OCI-LY3 (cell line): Measurements from ENCODE around the gene NRG2.

ENCODE experiments used
- H2AFZ ChIP-seq: fragments of 200-600, 300-600 bp; shearing (Covaris generic); 2 replicates; pipeline ENCODE4 v1.6.0; 2014; ENCODE audit warnings: antibody characterized with exemption, low read depth, low read length
- H3K27ac ChIP-seq: fragments of 200-600, 300-600 bp; sonication (generic); 2 replicates; pipeline ENCODE4 v1.5.1; 2014; ENCODE audit warnings: mild to moderate bottlenecking, low read length, moderate library complexity, mixed read lengths
- H3K27me3 ChIP-seq: fragments of 200-600, 300-600 bp; sonication (generic); 2 replicates; pipeline ENCODE4 v1.6.1; 2014; ENCODE audit warnings: low read depth, low read length, mixed read lengths
- H3K36me3 ChIP-seq: fragments of 200-600, 300-600 bp; sonication (generic); replicated peaks from 2 replicates; pipeline ENCODE3; 2014; ENCODE audit warnings: low read depth, low read length, mixed read lengths
- H3K4me1 ChIP-seq: fragments of 300-600, 200-600 bp; sonication (generic); 2 replicates; pipeline ENCODE4 v1.6.1; 2014; ENCODE audit warnings: low read length, mixed read lengths
- H3K4me2 ChIP-seq: fragments of 200-600, 300-600 bp; sonication (generic); 2 replicates; pipeline ENCODE4 v1.6.1; 2014; ENCODE audit warnings: low read length, mixed read lengths
- H3K4me3 ChIP-seq: fragments of 300-600, 200-600 bp; sonication (generic); 2 replicates; pipeline ENCODE4 v1.5.1; 2014; ENCODE audit warnings: antibody characterized with exemption, mild to moderate bottlenecking, low read length, moderate library complexity
- H3K79me2 ChIP-seq: fragments of 300-600, 200-600 bp; shearing (Covaris generic); 2 replicates; pipeline ENCODE4 v1.6.1; 2014; ENCODE audit warnings: mild to moderate bottlenecking, low read length, mixed read lengths
- H3K9ac ChIP-seq: fragments of 300-600, 200-600 bp; shearing (Covaris generic); 2 replicates; pipeline ENCODE4 v1.6.0; 2014; ENCODE audit warnings: mild to moderate bottlenecking, low read length, moderate library complexity
- H3K9me3 ChIP-seq: fragments of 200-600, 300-600 bp; shearing (Covaris generic); 2 replicates; pipeline ENCODE4 v1.6.1; 2014; ENCODE audit warnings: low read length, mixed read lengths; ENCODE audit not compliant: insufficient read depth
- H4K20me1 ChIP-seq: fragments of 200-600, 300-600 bp; sonication (generic); 2 replicates; pipeline ENCODE4 v1.6.1; 2016; ENCODE audit warnings: low read length, mixed read lengths; ENCODE audit not compliant: insufficient read depth
- EZH2phosphoT487 ChIP-seq: fragments of 200-600 bp; shearing (Covaris generic); IDR thresholded peaks from 2 replicates; pipeline ENCODE4 v1.6.1; 2018; ENCODE audit warnings: antibody characterized with exemption, mixed run types, low read depth
- TF ChIP-seq, protein P1 (sequence below): fragments of 200-600, 300-600 bp; sonication (generic); IDR thresholded peaks from 2 replicates; pipeline ENCODE4 v1.5.1; 2014; ENCODE audit warnings: antibody characterized with exemption, low read length, low read depth

NRG2 gene

DNA sequence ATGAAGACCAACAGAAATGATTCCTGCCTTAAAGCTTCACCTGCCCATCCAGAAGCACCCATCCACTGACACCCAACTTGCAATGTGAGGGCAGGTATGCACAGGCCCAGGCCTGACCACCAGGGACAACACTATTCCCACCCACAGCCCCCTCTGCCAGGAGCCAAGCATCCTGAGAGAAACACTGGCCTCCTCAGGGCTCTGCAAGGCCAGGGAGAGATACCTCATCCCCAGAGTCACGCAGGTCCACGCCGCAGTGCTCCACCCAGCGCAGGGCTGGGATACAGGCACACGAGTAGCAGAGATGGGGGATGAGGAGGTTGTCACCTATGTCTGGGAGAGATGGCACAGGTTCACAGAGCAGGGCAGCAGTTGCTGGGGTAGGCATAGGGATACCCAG is 148.1 kb downstream of the NRG2 start:
- H3K4me3 ChIP-seq = no peak overlapping the region
- no peak overlapping the region for H3K9ac ChIP-seq
- H3K36me3 ChIP-seq = no peaks in the 10 kb centered on the region
- no peaks in the 10 kb centered on the region for H3K79me2 ChIP-seq
- no peak overlapping the region for H3K4me2 ChIP-seq
- H3K27me3 ChIP-seq = peaks cover 4% of the 10 kb centered on the region; the same call in 1 of the 2 replicates
- no peak overlapping the region for H3K27ac ChIP-seq
- TF ChIP-seq EZH2phosphoT487 = no peak
- TF ChIP-seq, protein P1, sequence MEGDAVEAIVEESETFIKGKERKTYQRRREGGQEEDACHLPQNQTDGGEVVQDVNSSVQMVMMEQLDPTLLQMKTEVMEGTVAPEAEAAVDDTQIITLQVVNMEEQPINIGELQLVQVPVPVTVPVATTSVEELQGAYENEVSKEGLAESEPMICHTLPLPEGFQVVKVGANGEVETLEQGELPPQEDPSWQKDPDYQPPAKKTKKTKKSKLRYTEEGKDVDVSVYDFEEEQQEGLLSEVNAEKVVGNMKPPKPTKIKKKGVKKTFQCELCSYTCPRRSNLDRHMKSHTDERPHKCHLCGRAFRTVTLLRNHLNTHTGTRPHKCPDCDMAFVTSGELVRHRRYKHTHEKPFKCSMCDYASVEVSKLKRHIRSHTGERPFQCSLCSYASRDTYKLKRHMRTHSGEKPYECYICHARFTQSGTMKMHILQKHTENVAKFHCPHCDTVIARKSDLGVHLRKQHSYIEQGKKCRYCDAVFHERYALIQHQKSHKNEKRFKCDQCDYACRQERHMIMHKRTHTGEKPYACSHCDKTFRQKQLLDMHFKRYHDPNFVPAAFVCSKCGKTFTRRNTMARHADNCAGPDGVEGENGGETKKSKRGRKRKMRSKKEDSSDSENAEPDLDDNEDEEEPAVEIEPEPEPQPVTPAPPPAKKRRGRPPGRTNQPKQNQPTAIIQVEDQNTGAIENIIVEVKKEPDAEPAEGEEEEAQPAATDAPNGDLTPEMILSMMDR = no peak
- no peaks in the 10 kb centered on the region for H3K9me3 ChIP-seq
- H2AFZ ChIP-seq = no peak overlapping the region
- no peaks in the 10 kb centered on the region for H4K20me1 ChIP-seq
- H3K4me1 ChIP-seq = no peaks in the 10 kb centered on the region

DNA sequence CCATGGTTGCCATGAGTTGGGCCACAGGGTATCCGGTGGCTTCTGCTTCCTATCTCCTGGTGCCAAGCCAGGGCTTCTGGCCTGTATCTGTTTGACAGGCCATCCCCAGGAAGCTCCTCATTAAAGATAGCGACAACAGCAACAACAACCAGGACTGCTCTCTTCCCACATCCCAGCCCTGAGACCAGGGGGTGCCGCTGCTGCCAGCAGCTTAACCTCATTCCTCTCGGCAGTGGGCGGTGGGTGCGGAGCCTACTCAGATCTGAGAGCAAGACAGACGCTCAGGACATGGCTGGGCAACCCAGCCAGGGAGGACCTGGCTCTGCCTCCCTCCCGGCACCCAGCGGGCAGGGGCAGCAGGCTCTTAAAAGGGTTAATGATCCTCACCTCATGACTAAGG is 149.2 kb downstream of the NRG2 start:
- no peaks in the 10 kb centered on the region for H3K79me2 ChIP-seq
- H3K27me3 ChIP-seq = peaks cover 4% of the 10 kb centered on the region; the same call in 1 of the 2 replicates
- H3K4me1 ChIP-seq = no peaks in the 10 kb centered on the region
- no peaks in the 10 kb centered on the region for H4K20me1 ChIP-seq
- no peak overlapping the region for H3K27ac ChIP-seq
- no peak overlapping the region for H3K4me3 ChIP-seq
- no peak for TF ChIP-seq EZH2phosphoT487
- TF ChIP-seq, protein P1 = no peak
- no peak overlapping the region for H2AFZ ChIP-seq
- no peak overlapping the region for H3K9ac ChIP-seq
- H3K9me3 ChIP-seq = no peaks in the 10 kb centered on the region
- no peak overlapping the region for H3K4me2 ChIP-seq
- no peaks in the 10 kb centered on the region for H3K36me3 ChIP-seq

DNA sequence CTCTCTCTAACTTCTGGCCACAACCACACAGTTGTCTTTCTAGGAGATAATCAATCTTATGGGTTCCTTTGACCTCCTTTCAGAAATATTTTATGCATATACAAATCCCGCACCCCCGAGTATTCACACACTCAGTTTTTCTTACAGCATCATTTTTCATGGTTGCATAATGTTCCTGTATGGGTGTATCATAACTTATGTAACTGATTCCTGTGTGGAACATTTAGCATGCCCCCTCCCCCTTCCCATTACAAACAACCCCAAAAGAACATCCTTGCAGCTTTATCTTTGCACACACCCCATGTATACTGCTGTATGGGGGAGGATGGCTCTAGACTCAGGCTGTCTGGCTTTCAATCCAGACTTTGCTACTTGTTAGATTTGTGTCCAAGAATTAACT is 153.7 kb downstream of the NRG2 start:
- TF ChIP-seq, protein P1 = no peak
- TF ChIP-seq EZH2phosphoT487 = no peak
- Histone ChIP-seq H3K4me2 (no peak overlapping the region), H3K79me2 (no peaks in the 10 kb centered on the region)

DNA sequence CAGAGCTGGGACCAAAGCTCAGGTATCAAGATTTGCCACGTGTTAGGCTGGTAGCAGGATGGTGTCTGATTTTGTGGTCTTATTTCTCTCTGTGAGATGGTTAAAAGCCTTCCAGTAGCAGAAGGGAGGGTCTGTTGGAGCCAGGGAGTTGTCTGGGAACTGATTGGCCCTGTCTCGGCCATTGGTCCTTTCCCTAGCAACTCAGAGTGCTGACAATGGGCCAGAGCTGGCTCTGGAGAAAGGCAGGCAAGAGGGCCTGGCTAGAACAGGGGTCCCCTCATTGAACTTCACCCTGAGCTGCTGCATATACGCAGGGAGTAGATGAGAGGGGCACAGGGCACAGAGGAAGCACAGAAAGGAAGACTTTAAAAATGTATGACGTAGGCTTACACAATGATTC is 154.7 kb downstream of the NRG2 start:
- Histone ChIP-seq H4K20me1 (no peaks in the 10 kb centered on the region), H3K27me3 (peaks cover 4% of the 10 kb centered on the region; the same call in 1 of the 2 replicates), H3K9ac (no peak overlapping the region), H3K79me2 (no peaks in the 10 kb centered on the region), H3K27ac (no peak overlapping the region), H3K4me2 (no peak overlapping the region), H3K4me1 (no peaks in the 10 kb centered on the region), H2AFZ (no peak overlapping the region), H3K4me3 (no peak overlapping the region), H3K36me3 (no peaks in the 10 kb centered on the region), H3K9me3 (no peaks in the 10 kb centered on the region)
- TF ChIP-seq EZH2phosphoT487 = no peak

More for the DNA sequence above, 153.7 kb downstream of the NRG2 start:
- Histone ChIP-seq H3K4me3 (no peak overlapping the region), H3K27me3 (peaks cover 4% of the 10 kb centered on the region; the same call in 1 of the 2 replicates), H3K36me3 (no peaks in the 10 kb centered on the region), H3K9ac (no peak overlapping the region), H4K20me1 (no peaks in the 10 kb centered on the region), H3K27ac (no peak overlapping the region), H3K4me1 (no peaks in the 10 kb centered on the region), H3K9me3 (no peaks in the 10 kb centered on the region), H2AFZ (no peak overlapping the region)
